Endometrium (tissue), 2 donors: Measurements from ENCODE around the gene AP2A2.

Experiments
- FAIRE-seq: peaks from 2 replicates; lab custom pipeline; 2012; peaks lifted over from hg19 to GRCh38; lab: Jason Lieb, UNC
- donor health status: control.
- donor health status: control.

The AP2A2 gene

DNA sequence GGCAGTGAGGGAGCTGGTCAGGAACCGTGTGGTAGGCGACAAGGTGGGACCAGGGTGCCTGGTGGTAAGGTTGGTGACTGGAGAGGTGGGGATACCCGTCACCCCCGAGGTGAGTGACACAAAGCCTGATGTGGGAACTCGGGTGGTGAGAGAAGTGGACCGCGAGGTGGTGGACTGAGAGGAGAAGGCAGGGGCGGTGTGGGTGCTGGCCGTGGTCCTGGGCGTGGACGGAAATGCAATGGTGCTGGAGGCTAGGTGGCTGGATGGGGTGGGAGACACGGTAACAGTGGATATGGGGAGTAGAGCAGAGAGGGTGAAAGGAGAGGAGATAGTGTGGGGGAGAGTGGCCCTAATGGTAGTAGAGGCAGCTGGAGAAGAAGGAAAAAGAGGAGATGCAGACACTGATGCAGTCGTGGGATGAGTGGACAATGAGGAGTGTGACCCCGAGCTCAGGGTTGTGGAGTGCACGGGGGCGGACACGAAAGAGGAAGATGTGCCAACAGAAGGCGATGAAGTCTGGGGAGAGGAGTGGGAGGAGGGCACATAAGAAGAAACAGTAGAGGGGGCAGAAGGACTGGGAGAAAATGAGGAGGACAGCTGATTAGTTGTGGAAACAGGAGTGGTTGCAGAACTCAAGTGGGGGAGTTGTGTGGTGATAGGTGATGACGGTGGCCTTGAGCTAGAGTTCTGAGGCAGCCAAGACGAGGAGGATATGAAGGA lies 90.3 kb downstream of the AP2A2 start:
- no peak for FAIRE-seq

- peak; percentile 58 for FAIRE-seq
Observed at GRCh38 chr11:1016610-1017126, 91.0 kb downstream of the AP2A2 start.

DNA sequence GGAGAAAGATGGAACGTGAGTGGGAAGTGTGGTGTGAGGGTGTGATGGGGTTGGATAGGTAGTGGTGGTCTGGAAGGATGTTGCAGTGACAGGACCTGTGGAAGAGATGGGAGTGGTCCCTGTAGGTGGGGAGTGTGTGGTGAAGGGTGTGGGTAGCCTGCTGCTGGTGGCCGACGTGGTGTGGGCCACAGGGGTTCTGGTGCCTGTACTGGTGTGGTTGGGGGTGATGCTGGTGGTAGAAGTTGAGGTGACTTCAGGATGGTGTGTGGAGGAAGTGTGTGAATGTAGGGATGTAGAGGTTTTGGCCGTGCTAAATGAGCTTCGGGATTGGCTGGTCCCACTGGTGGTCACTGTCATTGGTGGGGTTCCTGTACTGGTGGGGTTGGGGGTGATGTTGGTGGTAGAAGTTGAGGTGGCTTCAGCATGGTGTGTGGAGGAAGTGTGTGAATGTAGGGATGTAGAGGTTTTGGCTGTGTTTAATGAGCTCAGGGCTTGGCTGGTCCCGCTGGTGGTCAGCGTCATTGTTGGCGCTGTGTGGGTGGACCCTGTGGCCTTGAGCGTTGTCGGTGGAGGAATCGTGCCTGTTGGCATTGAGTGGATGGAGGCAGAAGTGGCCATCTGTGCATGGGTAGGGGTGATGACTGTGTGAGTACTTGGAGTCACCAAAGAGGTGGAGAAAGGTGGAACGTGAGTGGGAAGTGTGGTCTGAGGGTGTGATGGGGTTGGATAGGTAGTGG lies 91.8 kb downstream of the AP2A2 start:
- no peak for FAIRE-seq

GRCh38 chr11:1018091-1018490 lies 92.4 kb downstream of the AP2A2 start:
- FAIRE-seq = no peak

DNA sequence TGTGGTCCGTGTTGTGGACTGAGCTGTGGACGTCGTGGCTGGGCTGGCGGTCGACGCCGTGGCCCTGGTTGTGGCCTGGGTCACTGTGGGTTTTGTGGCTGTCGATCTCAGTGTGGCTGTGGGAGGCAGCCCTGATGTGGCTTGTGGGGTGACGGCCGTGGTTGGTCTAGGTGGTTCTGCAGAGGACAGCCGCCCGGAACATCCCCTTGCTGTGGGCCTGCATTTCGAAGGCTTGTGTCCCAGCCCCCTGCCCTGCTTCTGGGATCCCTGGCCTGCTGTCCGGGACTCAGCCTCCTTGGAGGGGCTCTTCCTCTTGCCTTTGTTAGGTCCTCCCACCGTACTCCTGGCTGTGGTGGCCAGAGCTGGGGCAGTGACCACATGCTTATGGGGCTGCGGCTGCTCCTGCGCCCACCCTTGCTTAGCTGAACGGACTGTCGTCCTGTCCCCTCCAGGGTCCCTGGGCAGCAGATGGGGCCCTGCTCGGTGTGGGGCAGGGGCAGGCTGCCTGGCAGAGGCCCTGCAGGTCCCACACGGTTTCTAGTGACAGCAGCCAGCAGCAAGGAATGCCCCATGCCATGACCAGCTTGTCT lies 93.7 kb downstream of the AP2A2 start:
- FAIRE-seq = no peak

DNA sequence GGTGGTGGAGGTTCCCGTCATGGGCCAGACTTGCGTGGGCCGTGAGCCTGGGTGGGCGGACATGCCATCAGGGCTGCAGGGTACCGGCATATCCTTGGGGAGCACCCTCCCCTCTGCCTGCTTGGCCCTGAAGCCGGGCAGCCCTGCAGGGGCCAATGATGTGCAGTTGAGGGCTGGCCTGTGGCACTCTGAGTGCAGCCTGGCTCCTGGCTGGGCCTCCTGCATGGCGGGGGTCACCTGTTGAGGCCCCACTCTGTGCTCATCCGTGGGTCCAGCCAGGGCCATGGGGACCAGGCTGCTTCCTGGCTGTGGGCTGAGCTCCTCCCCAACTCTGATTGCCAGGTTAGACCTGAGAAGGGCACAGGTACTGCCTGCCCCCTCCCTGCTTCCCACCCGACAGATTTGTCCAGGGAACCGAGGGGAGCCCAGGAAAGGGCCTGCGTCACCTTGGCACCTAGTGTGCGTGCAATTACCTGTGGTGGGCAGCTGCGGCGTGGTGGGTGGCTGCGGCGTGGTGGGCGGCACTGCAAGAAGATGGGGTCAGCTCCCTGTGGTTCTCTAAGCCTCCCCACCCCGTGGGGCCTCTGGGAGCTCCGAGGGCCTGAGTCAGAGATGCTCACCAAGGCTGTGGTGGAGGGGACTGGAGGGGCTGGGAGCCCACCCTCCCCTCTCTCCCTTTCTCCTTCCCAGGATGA lies 94.7 kb downstream of the AP2A2 start:
- no peak for FAIRE-seq

GRCh38 chr11:1022411-1022810 lies 96.7 kb downstream of the AP2A2 start:
- FAIRE-seq = no peak

DNA sequence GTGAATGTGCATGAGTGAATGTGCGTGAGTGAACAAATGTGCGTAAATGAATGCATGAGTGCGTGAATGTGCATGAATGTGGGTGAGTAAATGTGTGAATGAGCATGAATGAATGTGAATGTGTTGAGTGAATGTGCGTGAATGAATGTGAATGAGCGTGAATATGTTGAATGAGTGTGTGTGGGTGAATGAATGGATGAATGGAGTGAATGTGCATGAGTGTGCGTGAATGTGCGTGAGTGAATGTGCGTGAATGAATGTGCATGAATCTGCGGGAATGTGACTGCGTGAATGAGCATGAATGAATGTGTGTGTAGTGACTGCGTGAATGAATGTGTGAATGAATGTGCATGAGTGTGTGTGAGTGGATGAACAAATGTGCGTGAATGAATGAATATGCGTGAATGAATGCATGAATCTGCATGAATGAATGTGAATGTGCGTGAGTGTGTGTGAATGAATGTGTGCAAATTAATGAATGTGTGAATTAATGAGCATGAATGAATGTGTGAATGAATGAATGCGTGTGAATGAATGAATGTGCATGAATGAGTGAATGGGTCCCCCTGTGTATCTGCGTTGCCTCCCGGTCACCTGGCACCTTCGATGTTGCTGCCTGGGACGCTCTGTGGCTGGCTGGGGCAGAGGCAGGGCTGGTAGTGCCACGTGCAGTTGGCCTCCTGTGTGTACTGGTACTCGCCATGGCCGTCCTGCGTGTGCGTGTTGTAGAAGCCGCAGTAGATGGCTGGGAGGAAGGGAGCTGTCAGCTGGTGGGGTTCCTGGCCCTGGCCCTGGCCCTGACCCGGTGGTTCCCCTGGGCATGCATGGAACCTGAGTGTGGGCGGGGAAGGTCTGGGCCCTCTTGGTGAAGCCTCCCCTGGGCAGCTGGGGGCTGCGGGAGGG lies 97.5 kb downstream of the AP2A2 start:
- FAIRE-seq = no peak

DNA sequence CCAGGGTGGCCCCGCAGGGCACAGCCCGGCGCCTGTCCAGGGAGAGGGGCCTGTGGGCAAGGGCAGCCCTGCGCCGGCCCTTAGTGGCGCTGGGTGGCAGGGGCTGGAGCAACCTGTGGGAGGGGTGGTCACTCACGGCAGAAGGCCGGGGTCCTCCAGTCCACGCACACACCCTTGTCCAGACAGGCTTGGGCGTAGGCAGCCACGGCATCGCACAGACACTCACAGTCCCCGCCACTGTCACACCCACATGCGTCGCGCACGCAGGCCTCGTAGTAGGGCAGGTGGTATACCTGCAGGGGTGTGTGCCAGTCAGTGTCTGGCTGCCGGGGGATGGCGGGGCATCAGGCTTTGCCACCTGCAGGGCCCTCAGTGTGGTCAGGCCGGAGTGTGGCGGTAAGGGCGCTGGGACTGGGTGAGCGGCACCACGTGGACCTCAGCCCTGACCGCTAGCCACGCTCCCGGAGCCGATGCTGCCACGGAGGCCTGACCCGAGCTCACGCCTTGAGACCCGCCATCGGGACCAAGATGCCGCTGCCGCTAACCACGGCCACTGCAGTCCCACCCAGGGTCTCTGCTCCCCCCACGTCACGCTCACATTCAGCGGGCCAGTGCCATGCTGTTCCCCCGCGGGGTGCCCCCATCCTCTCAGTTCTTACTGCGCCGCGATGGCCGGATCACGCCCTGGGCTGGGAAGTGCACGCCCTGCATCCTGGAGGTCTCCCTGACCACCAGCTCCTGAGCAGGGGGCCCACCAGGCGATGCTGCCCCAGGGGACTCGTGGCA lies 98.3 kb downstream of the AP2A2 start:
- no peak for FAIRE-seq

DNA sequence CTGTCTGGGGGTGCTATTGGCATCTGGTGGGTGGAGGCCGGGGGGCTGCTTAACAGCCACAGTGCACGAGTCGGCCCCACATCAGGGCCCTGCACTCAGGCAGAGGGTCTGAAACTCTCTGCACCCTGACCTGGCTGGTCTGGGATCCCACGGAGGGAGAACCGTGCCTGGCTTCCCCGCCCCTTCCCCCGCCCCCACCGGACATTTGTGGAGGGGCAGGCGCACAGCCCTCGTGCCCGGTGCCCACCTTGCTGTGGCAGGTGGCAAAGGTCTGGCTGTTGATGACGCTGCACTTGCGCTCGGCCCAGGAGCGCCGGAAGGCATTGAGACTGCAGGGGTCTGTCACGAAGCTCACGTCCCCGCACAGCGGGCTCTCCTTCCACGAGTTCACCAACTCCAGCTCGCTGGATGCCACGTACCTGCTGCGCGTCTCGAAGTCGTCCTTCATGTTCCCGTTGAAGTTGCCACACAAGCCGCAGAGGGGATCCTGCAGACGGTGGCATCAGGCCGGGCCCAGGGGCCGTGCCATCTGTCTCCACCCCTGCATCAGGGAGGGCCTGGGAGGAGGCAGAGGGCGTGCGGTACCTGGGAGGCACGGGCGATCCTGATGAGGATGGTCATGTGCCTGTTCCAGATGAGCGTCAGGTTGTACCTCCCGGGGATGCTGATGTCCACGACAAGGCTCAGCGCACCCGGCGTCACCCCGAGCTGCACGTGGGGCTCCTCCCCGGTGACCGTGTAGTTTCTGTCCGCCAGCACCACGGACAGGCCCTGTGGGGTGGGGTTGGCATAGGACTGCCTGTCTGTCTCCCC lies 99.1 kb downstream of the AP2A2 start:
- no peak for FAIRE-seq

GRCh38 chr11:1025410-1026162 lies 99.9 kb downstream of the AP2A2 start:
- FAIRE-seq = no peak

GRCh38 chr11:1026163-1026450 lies 100.4 kb downstream of the AP2A2 start:
- no peak for FAIRE-seq

DNA sequence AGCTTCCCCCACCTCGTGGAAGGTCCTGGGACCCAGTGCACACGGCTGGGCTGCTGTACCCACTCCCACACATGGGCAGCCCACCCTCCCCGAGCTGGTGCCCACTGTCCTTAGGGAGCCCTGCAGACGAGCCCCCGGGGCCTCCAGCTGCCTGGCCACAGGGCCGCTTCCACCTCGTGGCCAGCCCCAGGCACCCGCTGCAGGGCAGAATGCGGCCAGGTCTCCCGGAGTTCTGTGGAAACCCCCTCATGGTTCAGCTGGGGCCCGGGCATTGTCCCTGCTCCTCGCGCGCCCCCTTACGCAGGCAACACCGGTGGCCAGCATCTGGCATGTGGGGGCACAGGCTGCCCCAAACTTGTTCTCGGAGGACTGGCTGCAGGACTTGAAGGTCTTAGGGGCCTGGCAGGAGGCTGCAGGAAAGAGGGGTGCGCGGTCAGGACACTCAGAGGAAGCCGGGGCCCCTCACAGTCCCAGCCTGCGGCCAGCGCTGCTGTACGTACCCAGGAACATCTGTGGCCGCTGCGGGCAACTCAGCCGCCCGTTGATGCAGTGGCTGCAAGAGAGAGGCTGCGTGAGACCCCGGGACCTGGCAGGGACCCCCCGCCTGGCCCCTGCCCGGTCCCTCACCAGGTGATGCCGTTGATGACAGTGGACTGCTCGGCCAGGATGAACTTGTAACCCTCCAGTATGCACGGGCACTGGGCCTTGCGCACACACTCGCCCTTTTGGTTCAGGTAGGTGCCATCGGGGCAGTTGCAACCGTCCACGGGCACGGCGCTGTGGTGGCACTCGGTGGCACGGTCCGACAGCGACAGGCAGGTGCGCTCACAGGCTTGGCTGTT lies 101.2 kb downstream of the AP2A2 start:
- FAIRE-seq = no peak

- FAIRE-seq = no peak
Observed at GRCh38 chr11:1027483-1028290, 102.0 kb downstream of the AP2A2 start.

- FAIRE-seq = no peak
Observed at GRCh38 chr11:1028291-1028540, 102.5 kb downstream of the AP2A2 start.

- no peak for FAIRE-seq
Observed at GRCh38 chr11:1028616-1029015, 102.9 kb downstream of the AP2A2 start.

DNA sequence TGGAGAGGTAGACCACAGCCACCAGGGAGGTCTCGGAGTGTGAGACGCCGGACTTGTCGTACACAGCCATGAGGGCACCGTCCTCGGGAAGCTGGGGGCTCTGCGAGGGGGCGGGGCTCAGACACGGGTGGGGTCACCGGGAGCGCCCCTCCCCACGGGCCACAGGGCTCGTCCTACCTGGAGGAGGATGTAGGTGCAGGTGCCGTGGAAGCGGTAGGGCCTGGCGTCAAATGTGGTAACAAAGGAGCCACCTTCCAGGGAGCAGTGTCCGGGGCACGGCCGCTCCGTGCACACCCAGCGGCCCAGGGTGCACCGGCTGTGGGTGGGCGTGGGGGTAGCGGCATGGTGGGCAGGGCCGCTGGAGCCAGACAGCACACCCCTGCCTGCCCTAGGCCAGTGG lies 103.4 kb downstream of the AP2A2 start:
- no peak for FAIRE-seq

DNA sequence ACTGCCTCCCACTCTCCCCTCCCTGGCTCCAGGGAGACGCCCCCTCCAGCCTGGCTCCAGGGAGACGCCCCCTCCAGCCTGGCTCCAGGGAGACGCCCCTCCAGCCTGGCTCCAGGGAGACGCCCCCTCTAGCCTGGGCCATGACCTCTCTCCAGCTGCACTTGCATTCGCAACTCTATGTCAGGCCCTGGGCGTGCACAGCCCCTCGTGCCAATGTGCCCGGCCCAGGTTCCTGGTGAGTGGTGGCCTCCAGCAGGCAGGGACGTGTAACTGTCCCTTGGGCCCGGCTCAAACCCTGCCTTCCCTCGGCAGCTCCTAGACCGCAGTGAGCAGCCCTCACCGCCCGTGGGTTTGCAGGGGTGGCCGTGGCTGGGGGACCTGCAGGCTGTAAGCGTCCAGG lies 104.0 kb downstream of the AP2A2 start:
- no peak for FAIRE-seq
